K562 (cell line): ENCODE data around the gene GPX6. TPM values are rescaled to one million over a fixed set of nuclear protein-coding genes. Genes with fewer than 3 reads are reported as not detected.

Source experiments
- GTF2F1 ChIP-seq: IDR thresholded peaks from 2 replicates; pipeline ENCODE4 v1.6.1; 2011; ENCODE audit warnings: low read depth, low read length, improper control_type of control experiment
- HDAC2 ChIP-seq: fragments of 450-650 bp; IDR thresholded peaks from 2 replicates; pipeline ENCODE4 v1.6.1; 2016; ENCODE audit warnings: mild to moderate bottlenecking
- ILF3 ChIP-seq: fragments of 450-650 bp; IDR thresholded peaks from 2 replicates; pipeline ENCODE4 v1.6.1; 2018; ENCODE audit warnings: antibody characterized with exemption, mild to moderate bottlenecking, moderate library complexity, borderline replicate concordance
- OTX1 ChIP-seq: fragments of 450-650 bp; formaldehyde crosslinking; IDR thresholded peaks from 2 replicates; pipeline ENCODE4 v1.4.0; 2022; ENCODE audit warnings: mild to moderate bottlenecking
- POLR2B ChIP-seq: fragments of 450-650 bp; IDR thresholded peaks from 2 replicates; pipeline ENCODE4 v1.6.1; 2018; ENCODE audit warnings: low read depth; ENCODE audit not compliant: partially characterized antibody
- ZNF239 ChIP-seq: fragments of 250-450 bp; sonication (Bioruptor Pico); IDR thresholded peaks from 2 replicates; pipeline ENCODE4 v1.4.0; 2020; ENCODE audit warnings: mild to moderate bottlenecking
- polyA plus RNA-seq, 8 experiments: library from polyadenylated mRNA; depleted of rRNA in 4 of 8; stranded (reverse) in 5 of 8; unstranded in 3 of 8; fragments of >200 nt; fragmentation: Nextera tagmentation in 2 of 8; fragmentation: Illumina TruSeq in 1 of 8; extraction: Ambion mirVana in 2 of 8; extraction: Trizol in 1 of 8; gene quantifications; 2 replicates each; pipeline versions ENCODE4 v1.2.1 to v1.2.3, GENCODE V29; 2011 to 2014; ENCODE audit warnings: inconsistent platforms in 1 of 8, missing spikeins in 1 of 8
- total RNA-seq, 7 experiments: library from RNA; depleted of rRNA in 6 of 7; stranded (reverse); fragments of >200 nt in 6 of 7; fragmentation: Illumina TruSeq in 2 of 7; extraction: Trizol in 2 of 7; gene quantifications; 2 replicates each; pipeline versions ENCODE4 v1.2.1 to v1.2.3, GENCODE V29; 2011 to 2021; ENCODE audit warnings: low replicate concordance in 1 of 7
- TF ChIP-seq, protein P1 (sequence below): fragments of 250-450 bp; sonication (Bioruptor Pico); IDR thresholded peaks from 2 replicates; pipeline ENCODE4 v1.8.0; 2022; ENCODE audit warnings: inconsistent platforms, mild to moderate bottlenecking, moderate library complexity, borderline replicate concordance
- TF ChIP-seq, protein P2 (sequence below): sonication (generic); formaldehyde crosslinking; IDR thresholded peaks from 2 replicates; pipeline ENCODE4 v1.8.1; 2023; ENCODE audit warnings: mild to moderate bottlenecking, missing genetic modification reagents
- TF ChIP-seq, protein P3 (sequence below), 2 experiments: fragments of 450-650 bp in 1 of 2; sonication (generic) in 1 of 2; formaldehyde crosslinking; conservative IDR thresholded peaks; 2 replicates each; pipeline versions ENCODE4 v1.4.0 to v1.8.1; 2020 to 2022; ENCODE audit warnings: mild to moderate bottlenecking in 1 of 2, missing genetic modification reagents in 1 of 2
- TF ChIP-seq, protein P4 (sequence below): sonication (generic); formaldehyde crosslinking; IDR thresholded peaks from 2 replicates; pipeline ENCODE4 v1.8.1; 2023; ENCODE audit warnings: mild to moderate bottlenecking, missing genetic modification reagents, moderate library complexity
- TF ChIP-seq, protein P5 (sequence below): fragments of 250-450 bp; sonication (Bioruptor Pico); IDR thresholded peaks from 2 replicates; pipeline ENCODE4 v1.6.1; 2021; ENCODE audit warnings: mild to moderate bottlenecking
- TF ChIP-seq, protein P6 (sequence below): fragments of 450-650 bp; IDR thresholded peaks from 2 replicates; pipeline ENCODE4 v1.6.1; 2014; ENCODE audit warnings: low read depth, mild to moderate bottlenecking, moderate library complexity, borderline replicate concordance
- TF ChIP-seq, protein P7 (sequence below): sonication (generic); IDR thresholded peaks from 2 replicates; pipeline ENCODE4 v1.6.1; 2016
- TF ChIP-seq, protein P8 (sequence below): IDR thresholded peaks from 3 replicates; pipeline ENCODE4 v1.6.1; 2011; ENCODE audit warnings: borderline replicate concordance, mild to moderate bottlenecking; ENCODE audit not compliant: insufficient read length, insufficient read depth

The GPX6 gene
- total and polyA plus RNA-seq, 9 of the 15 experiments (the other 6 are each of a cell fraction or from before 2014, with no cell fraction given): not detected

DNA sequence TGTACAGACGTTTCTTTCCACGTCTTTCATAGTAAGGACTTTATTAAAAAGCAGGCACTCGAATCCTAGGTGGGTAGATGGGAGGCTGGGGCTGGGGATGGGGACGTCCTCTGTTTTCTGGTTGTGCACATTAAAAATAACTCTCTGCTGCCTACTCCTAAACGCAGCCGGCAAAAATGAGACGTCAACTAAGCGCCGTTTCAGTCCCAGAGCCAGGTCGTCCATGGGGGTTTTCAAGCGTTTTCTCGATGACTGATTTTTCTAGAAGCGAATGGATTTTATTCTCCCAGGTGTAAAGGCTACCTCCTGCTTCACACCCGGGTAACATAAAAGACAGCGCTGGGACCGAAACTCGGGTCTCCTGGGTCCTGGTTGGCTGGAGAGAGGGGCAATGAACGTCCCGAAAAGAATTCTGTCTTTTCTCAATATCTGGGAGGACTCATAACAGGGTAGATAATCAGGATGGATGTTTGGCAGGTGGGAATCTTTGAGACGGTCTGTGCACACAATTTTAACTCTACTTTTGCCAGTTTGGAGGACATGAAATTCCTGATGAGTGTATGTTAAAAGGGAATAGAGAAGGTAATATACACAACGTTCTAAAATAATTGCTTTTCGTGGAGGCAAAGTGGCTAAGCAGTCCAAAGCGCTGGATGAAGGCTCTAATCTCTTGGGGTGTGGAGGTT lies 25.2 kb downstream of the GPX6 start (continued):
- TF ChIP-seq ZNF239 (no peak), GTF2F1 (no peak), OTX1 (CRISPR knock-in tag) (no peak), ILF3 (no peak), POLR2B (no peak), HDAC2 (no peak)
- TF ChIP-seq, protein P1, sequence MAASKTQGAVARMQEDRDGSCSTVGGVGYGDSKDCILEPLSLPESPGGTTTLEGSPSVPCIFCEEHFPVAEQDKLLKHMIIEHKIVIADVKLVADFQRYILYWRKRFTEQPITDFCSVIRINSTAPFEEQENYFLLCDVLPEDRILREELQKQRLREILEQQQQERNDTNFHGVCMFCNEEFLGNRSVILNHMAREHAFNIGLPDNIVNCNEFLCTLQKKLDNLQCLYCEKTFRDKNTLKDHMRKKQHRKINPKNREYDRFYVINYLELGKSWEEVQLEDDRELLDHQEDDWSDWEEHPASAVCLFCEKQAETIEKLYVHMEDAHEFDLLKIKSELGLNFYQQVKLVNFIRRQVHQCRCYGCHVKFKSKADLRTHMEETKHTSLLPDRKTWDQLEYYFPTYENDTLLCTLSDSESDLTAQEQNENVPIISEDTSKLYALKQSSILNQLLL (CRISPR knock-in tag): no peak
- TF ChIP-seq, protein P2, sequence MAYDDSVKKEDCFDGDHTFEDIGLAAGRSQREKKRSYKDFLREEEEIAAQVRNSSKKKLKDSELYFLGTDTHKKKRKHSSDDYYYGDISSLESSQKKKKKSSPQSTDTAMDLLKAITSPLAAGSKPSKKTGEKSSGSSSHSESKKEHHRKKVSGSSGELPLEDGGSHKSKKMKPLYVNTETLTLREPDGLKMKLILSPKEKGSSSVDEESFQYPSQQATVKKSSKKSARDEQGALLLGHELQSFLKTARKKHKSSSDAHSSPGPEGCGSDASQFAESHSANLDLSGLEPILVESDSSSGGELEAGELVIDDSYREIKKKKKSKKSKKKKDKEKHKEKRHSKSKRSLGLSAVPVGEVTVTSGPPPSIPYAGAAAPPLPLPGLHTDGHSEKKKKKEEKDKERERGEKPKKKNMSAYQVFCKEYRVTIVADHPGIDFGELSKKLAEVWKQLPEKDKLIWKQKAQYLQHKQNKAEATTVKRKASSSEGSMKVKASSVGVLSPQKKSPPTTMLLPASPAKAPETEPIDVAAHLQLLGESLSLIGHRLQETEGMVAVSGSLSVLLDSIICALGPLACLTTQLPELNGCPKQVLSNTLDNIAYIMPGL (CRISPR knock-in tag): peak; percentile 10; the same call in 1 of the 2 replicates
- TF ChIP-seq, protein P3, sequence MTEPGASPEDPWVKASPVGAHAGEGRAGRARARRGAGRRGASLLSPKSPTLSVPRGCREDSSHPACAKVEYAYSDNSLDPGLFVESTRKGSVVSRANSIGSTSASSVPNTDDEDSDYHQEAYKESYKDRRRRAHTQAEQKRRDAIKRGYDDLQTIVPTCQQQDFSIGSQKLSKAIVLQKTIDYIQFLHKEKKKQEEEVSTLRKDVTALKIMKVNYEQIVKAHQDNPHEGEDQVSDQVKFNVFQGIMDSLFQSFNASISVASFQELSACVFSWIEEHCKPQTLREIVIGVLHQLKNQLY (CRISPR knock-in tag; conservative IDR thresholded peaks at IDR 0.05): no peak
- TF ChIP-seq, protein P4, sequence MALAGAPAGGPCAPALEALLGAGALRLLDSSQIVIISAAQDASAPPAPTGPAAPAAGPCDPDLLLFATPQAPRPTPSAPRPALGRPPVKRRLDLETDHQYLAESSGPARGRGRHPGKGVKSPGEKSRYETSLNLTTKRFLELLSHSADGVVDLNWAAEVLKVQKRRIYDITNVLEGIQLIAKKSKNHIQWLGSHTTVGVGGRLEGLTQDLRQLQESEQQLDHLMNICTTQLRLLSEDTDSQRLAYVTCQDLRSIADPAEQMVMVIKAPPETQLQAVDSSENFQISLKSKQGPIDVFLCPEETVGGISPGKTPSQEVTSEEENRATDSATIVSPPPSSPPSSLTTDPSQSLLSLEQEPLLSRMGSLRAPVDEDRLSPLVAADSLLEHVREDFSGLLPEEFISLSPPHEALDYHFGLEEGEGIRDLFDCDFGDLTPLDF: no peak
- TF ChIP-seq, protein P5, sequence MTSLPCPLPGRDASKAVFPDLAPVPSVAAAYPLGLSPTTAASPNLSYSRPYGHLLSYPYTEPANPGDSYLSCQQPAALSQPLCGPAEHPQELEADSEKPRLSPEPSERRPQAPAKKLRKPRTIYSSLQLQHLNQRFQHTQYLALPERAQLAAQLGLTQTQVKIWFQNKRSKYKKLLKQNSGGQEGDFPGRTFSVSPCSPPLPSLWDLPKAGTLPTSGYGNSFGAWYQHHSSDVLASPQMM (CRISPR knock-in tag): 0 out of 2 replicates have a peak, but pooled peaks have one; percentile 61
- TF ChIP-seq, protein P6, sequence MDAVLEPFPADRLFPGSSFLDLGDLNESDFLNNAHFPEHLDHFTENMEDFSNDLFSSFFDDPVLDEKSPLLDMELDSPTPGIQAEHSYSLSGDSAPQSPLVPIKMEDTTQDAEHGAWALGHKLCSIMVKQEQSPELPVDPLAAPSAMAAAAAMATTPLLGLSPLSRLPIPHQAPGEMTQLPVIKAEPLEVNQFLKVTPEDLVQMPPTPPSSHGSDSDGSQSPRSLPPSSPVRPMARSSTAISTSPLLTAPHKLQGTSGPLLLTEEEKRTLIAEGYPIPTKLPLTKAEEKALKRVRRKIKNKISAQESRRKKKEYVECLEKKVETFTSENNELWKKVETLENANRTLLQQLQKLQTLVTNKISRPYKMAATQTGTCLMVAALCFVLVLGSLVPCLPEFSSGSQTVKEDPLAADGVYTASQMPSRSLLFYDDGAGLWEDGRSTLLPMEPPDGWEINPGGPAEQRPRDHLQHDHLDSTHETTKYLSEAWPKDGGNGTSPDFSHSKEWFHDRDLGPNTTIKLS: 0 out of 2 replicates have a peak, but pooled peaks have one; percentile 34
- TF ChIP-seq, protein P7, sequence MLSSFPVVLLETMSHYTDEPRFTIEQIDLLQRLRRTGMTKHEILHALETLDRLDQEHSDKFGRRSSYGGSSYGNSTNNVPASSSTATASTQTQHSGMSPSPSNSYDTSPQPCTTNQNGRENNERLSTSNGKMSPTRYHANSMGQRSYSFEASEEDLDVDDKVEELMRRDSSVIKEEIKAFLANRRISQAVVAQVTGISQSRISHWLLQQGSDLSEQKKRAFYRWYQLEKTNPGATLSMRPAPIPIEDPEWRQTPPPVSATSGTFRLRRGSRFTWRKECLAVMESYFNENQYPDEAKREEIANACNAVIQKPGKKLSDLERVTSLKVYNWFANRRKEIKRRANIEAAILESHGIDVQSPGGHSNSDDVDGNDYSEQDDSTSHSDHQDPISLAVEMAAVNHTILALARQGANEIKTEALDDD: 0 out of 2 replicates have a peak, but pooled peaks have one; percentile 15
- TF ChIP-seq, protein P8, sequence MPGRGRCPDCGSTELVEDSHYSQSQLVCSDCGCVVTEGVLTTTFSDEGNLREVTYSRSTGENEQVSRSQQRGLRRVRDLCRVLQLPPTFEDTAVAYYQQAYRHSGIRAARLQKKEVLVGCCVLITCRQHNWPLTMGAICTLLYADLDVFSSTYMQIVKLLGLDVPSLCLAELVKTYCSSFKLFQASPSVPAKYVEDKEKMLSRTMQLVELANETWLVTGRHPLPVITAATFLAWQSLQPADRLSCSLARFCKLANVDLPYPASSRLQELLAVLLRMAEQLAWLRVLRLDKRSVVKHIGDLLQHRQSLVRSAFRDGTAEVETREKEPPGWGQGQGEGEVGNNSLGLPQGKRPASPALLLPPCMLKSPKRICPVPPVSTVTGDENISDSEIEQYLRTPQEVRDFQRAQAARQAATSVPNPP: no peak
